HG03045 (cell line): ENCODE measurements around the gene SLC15A2.

Experiments used
- ATAC-seq: cut with Tn5 transposase; IDR thresholded peaks from one replicate; pipeline ENCODE4 v1.9.1; 2021; ENCODE audit warnings: mild to moderate bottlenecking, moderate library complexity; ENCODE audit not compliant: unreplicated experiment

Gene SLC15A2

DNA sequence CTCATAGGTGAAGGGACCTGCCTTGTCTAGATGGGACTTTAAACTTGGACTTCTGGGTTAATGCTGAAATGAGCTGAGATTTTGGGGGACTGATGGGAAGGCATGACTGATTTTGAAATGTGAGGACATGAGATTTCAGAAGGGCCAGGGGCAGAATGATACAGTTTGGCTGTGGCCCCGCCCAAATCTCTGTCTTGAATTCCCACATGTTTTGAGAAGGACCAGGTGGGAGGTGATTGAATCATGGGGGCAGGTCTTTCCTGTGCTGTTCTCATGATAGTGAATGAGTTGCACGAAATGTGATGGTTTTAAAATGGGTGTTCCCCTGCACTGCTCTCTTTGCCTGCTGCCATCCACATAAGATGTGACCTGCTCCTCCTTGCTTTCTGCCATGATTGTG, 85.0 kb downstream of the SLC15A2 start:
- no peak for ATAC-seq

DNA sequence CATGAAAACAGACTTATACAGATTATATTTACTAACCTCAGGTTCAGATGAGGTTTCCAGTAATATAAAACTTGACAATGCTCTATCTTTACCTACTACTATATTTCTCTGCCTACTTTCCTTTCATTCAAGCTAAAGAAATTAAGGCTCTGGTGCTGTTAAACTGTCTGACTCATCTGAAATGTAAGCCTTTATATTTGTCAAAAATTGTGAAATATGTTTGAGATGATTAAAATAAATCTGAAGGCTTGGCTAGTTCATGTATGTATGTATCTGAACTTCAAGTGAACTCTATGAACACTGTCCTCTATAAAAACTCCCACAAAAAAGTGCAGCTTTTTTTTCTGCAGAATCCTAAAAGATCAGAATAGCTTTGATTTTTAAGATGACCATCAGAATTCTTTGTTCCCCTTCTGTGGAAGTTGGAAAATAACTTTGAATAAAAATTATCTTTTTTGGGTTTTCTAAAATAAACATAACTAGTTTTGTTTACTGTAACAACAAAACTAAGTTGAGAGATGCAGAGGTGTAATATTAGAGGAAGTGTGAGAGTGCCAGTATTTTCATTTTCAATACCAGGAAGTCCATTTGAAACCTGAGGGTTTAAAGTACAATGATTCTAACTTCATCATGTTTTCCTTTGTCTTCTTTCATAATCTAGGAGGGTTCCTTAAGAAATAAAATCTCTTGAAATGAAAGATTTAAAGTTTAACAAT, 85.7 kb downstream of the SLC15A2 start:
- no peak for ATAC-seq

DNA sequence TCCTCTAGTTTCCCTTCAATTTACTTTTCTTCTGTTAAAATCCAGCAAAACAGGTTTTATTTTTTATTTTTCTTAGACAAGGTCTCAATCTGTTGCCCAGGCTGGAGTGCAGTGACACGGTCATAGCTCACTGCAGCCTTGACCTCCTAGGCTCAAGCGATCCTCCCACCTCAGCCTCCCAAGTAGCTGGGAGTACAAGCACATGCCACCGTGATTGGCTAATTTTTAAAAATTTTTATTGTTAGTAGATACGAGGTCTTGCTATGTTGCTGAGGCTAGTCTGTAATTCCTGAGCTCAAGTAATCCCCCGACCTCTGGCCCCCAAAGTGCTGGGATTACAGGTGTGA, 86.2 kb downstream of the SLC15A2 start:
- ATAC-seq = no peak

DNA sequence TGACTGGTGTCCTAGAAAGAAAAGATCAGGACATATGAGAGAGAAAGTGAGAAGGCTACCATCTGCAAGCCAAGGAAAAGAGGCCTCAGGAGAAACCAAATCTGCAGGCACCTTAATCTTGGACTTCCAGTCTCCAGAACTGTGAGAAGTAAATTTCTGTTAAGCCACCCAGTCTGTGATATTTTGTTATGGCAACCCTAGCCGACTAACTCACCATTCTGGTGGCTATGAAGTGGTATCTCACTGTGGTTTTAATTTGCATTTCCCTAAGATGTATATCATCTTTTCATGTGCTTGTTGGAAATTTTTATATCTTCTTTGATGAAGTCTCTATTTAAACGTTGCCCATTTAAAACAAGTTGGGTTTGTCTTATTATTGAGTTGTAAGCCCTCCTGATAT, 87.3 kb downstream of the SLC15A2 start:
- no peak for ATAC-seq

DNA sequence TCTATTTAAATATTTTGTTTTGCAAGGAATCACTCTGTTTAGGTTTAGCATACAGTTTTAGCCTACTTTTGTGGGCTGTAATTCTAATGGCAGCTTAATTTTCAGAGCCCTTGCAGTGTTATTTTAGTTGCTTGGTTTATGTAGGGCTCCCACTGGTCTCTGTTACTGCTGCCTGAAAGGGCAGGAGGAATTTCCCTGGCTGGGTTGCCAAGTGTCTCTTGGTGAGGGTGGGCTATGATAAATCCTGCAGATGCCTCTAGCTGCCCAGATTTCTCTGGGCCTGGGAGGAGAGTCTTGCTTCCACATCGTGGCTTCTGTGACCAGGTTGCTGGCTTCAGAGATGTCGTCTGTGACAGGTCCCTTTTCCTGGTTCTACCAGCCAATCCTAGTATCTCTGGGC, 91.6 kb downstream of the SLC15A2 start:
- ATAC-seq = no peak

DNA sequence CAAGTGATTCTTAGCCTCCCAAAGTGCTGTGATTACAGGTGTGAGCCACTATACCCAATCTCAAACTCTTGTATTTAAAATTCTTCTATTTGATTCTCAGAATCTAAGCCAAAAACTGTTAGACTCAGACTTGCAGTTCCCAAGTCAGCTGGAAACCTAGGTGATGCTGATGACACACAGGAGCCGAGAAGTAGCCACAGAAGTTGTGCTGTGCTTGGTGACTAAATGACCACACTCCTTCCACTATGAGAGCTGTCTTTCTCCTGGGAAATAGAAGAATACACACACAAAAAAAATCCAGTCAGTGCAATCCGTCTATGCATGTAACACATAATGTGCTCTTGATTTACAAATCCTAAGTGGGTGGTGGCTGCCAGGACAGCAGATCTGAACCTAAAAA, 93.9 kb downstream of the SLC15A2 start:
- ATAC-seq = no peak

DNA sequence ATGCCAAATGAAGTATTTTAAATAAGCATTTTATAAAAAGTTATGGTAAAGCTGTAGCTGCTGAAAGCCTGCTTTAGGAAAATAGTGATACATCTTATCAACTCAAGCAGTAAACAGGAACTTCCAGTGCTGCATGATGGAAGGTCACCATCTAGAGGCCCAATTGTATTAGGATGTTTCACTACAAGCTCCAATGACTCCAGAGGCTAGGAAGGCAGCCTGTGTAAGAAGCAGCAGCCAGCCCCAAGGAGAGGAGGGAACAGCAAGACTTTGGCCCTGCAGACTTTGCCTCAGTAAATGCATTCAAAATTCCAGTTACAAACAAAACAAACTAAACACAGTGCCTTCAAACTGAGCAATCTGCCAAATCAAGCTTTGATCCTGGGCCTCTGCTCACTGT, 95.7 kb downstream of the SLC15A2 start:
- no peak for ATAC-seq

DNA sequence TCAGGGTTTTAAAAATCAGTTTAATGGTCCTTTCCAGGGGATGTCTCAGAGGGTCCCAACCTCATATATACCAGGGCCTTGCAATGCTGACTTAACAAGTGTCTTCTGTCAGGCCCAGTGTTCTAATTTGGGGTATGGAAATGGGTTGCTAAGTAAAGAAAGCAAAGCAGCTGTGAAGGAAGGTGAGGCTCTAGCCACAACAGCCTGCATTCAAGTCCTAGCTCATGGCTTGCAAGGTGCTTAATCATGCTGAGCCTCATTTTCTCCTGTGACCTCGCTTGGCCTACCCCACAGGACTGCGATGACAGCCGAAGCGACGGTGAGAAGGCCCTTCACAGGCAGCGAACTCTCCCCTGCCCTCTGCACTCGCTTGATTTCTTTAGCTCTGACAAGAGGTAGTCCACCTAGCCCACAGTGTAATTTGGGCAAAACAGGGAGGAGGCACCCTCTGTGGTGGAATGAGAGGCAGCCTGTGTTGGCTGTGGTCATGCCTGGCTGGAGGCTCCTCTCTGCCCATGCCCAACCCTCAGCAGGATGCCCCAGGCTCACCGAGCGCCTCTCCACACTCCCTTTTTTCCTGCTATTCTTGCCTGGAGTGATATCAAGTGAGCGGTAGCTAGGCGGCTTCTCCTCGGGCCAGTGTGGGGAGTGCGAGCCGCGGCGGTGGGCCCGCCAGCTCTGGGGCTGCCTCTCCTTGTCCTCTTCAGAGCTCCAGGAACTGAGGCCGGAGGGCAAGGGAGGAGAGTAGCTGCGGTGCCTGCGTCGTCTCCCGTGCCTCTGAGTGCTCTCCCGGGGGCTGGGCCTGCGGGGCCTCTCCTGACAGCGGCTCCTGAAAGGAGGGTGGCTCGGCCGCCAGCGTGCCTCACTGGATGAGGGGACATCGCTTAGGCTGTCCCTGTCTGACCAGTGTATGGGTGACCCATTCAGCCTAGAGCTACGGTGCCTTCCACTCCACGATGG, 98.7 kb downstream of the SLC15A2 start:
- peak; percentile 64 for ATAC-seq
